Dedifferentiated amniotic fluid mesenchymal stem cell (primary cell): ENCODE data around the gene SPATA17.
"Not testable (repeated sequence)": the region's sequence is repeated elsewhere in the genome, so short reads cannot be mapped to it uniquely, and the experiment has no call there.

Experiments used
- DNase-seq: peaks from one replicate; pipeline ENCODE4 v3.0.0-alpha.2; 2016; ENCODE audit errors: extremely low spot score

SPATA17 gene

GRCh38 chr1:217674028-217674729, 43.0 kb downstream of the SPATA17 start:
- no peak for DNase-seq

GRCh38 chr1:217681806-217682205, 50.7 kb downstream of the SPATA17 start:
- DNase-seq = no peak

GRCh38 chr1:217687511-217687910, 56.4 kb downstream of the SPATA17 start:
- no peak for DNase-seq

- DNase-seq = not testable (repeated sequence)
These were observed 65.0 kb downstream of the SPATA17 start for GRCh38 chr1:217696140-217696539.

GRCh38 chr1:217703326-217703725, 72.2 kb downstream of the SPATA17 start:
- DNase-seq = no peak

GRCh38 chr1:217712925-217713597, 81.9 kb downstream of the SPATA17 start:
- DNase-seq = no peak

- no peak for DNase-seq
These were observed 84.5 kb downstream of the SPATA17 start for GRCh38 chr1:217715681-217716080.

GRCh38 chr1:217717959-217718358, 86.8 kb downstream of the SPATA17 start:
- DNase-seq = no peak

GRCh38 chr1:217718873-217719272, 87.7 kb downstream of the SPATA17 start:
- DNase-seq = no peak

- DNase-seq = no peak
These were observed 90.5 kb downstream of the SPATA17 start for GRCh38 chr1:217721692-217722091.

- peak; percentile 28 for DNase-seq
These were observed 103.8 kb downstream of the SPATA17 start for GRCh38 chr1:217734973-217735372.

- peak; percentile 63 for DNase-seq
These were observed 116.1 kb downstream of the SPATA17 start for GRCh38 chr1:217747156-217747769.

- no peak for DNase-seq
These were observed 138.6 kb downstream of the SPATA17 start for GRCh38 chr1:217769768-217770167.

GRCh38 chr1:217770918-217771317, 139.8 kb downstream of the SPATA17 start:
- DNase-seq = no peak

GRCh38 chr1:217776693-217777092, 145.5 kb downstream of the SPATA17 start:
- no peak for DNase-seq

GRCh38 chr1:217781056-217781455, 149.9 kb downstream of the SPATA17 start:
- no peak for DNase-seq

- no peak for DNase-seq
These were observed 159.9 kb downstream of the SPATA17 start for GRCh38 chr1:217791091-217791490.

GRCh38 chr1:217805792-217806191, 174.6 kb downstream of the SPATA17 start:
- DNase-seq = no peak

GRCh38 chr1:217812175-217812574, 181.0 kb downstream of the SPATA17 start:
- no peak for DNase-seq

- no peak for DNase-seq
These were observed 181.9 kb downstream of the SPATA17 start for GRCh38 chr1:217813031-217813430.

- no peak for DNase-seq
These were observed 206.5 kb downstream of the SPATA17 start for GRCh38 chr1:217837691-217838090.

- no peak for DNase-seq
These were observed 208.0 kb downstream of the SPATA17 start for GRCh38 chr1:217839161-217839560.

GRCh38 chr1:217846733-217847132, 215.6 kb downstream of the SPATA17 start:
- no peak for DNase-seq
